GM23338 (cell line): Measurements from ENCODE around the gene CRP. TPM values are rescaled to one million over a fixed set of nuclear protein-coding genes. Genes with fewer than 3 reads are reported as not detected.
"Not testable (repeated sequence)": the region's sequence is repeated elsewhere in the genome, so short reads cannot be mapped to it uniquely, and the experiment has no call there.

Experiments
- ATAC-seq: fragments of 200-7000 bp; cut with Tn5 transposase; 3 replicates; pipeline ENCODE4 v1.9.1; 2020
- DNase-seq: peaks from one replicate; pipeline ENCODE4 v3.0.0-alpha.2; 2015; ENCODE audit warnings: low spot score
- H2AFZ ChIP-seq: fragments of 200-600 bp; sonication (generic); 2 replicates; pipeline ENCODE4 v1.8.0; 2016; ENCODE audit warnings: antibody characterized with exemption, mild to moderate bottlenecking, moderate library complexity
- H3F3A ChIP-seq: fragments of 200-600 bp; sonication (generic); replicated peaks from 2 replicates; pipeline ENCODE4 v1.8.0; 2017; ENCODE audit warnings: antibody characterized with exemption, mixed run types, low read depth
- H3K27ac ChIP-seq: fragments of 200-600 bp; sonication (generic); 2 replicates; pipeline ENCODE4 v1.6.1; 2016; ENCODE audit warnings: low read depth
- H3K27me3 ChIP-seq: fragments of 200-600 bp; sonication (generic); 2 replicates; pipeline ENCODE4 v1.8.0; 2016; ENCODE audit warnings: mild to moderate bottlenecking, mixed run types, moderate library complexity; ENCODE audit not compliant: insufficient read depth
- H3K36me3 ChIP-seq: fragments of 200-600 bp; sonication (generic); 2 replicates; pipeline ENCODE4 v1.8.0; 2016; ENCODE audit warnings: mild to moderate bottlenecking; ENCODE audit not compliant: insufficient read depth
- H3K4me1 ChIP-seq: fragments of 200-600 bp; sonication (generic); 2 replicates; pipeline ENCODE4 v1.8.0; 2016; ENCODE audit warnings: mild to moderate bottlenecking, moderate library complexity; ENCODE audit not compliant: insufficient read depth
- H3K4me2 ChIP-seq: fragments of 200-600 bp; sonication (generic); 2 replicates; pipeline ENCODE4 v1.7.1; 2017; ENCODE audit warnings: mixed run types
- H3K4me3 ChIP-seq: fragments of 200-600 bp; sonication (generic); 2 replicates; pipeline ENCODE4 v1.6.1; 2016; ENCODE audit warnings: mixed run types
- H3K79me2 ChIP-seq: fragments of 200-600 bp; sonication (generic); replicated peaks from 2 replicates; pipeline ENCODE4 v1.8.0; 2017; ENCODE audit warnings: mild to moderate bottlenecking; ENCODE audit not compliant: insufficient read depth
- H3K9me2 ChIP-seq: fragments of 200-600 bp; sonication (generic); 2 replicates; pipeline ENCODE4 v1.8.0; 2017; ENCODE audit not compliant: insufficient read depth
- H4K20me1 ChIP-seq: fragments of 200-600 bp; sonication (generic); replicated peaks from 2 replicates; pipeline ENCODE4 v1.8.0; 2017; ENCODE audit warnings: mild to moderate bottlenecking; ENCODE audit not compliant: insufficient read depth
- H3K27ac Mint-ChIP-seq: 2 replicates; pipeline ENCODE4 v1.8.0; 2020; ENCODE audit warnings: inconsistent platforms, mild to moderate bottlenecking, moderate library complexity, mixed read lengths
- H3K27me3 Mint-ChIP-seq: 3 replicates; pipeline ENCODE4 v1.8.0; 2022; ENCODE audit warnings: low read depth, mild to moderate bottlenecking, moderate library complexity, mixed read lengths, inconsistent platforms; ENCODE audit not compliant: insufficient read depth, poor library complexity
- H3K36me3 Mint-ChIP-seq: 3 replicates; pipeline ENCODE4 v1.8.0; 2021; ENCODE audit warnings: low read depth, mild to moderate bottlenecking, inconsistent platforms, moderate library complexity, mixed read lengths
- H3K4me1 Mint-ChIP-seq: 3 replicates; pipeline ENCODE4 v1.8.0; 2020; ENCODE audit warnings: mild to moderate bottlenecking, inconsistent platforms, mixed read lengths
- H3K4me3 Mint-ChIP-seq: 3 replicates; pipeline ENCODE4 v1.8.0; 2021; ENCODE audit warnings: moderate library complexity, mild to moderate bottlenecking, inconsistent platforms, mixed read lengths
- H3K9me3 Mint-ChIP-seq: 3 replicates; pipeline ENCODE4 v1.8.0; 2020; ENCODE audit warnings: moderate library complexity, mild to moderate bottlenecking, inconsistent platforms, mixed read lengths
- STAT1 ChIP-seq: IDR thresholded peaks from one replicate; pipeline ENCODE4 v1.6.1; 2016; ENCODE audit warnings: antibody characterized with exemption; ENCODE audit not compliant: unreplicated experiment
- ZNF331 ChIP-seq: fragments of 250-450 bp; sonication (Bioruptor Pico); IDR thresholded peaks from 2 replicates; pipeline ENCODE4 v1.5.0; 2020; ENCODE audit warnings: low read depth, mild to moderate bottlenecking, moderate library complexity
- ZNF462 ChIP-seq: fragments of 250-450 bp; sonication (Bioruptor Pico); IDR thresholded peaks from 2 replicates; pipeline ENCODE4 v1.5.0; 2020; ENCODE audit warnings: mild to moderate bottlenecking, moderate library complexity
- polyA plus RNA-seq: library from polyadenylated mRNA; unstranded; fragments of >200 nt; fragmentation: Nextera tagmentation; extraction: Ambion mirVana; gene quantifications from 2 replicates; pipeline ENCODE4 v1.2.1, GENCODE V29; 2016
- total RNA-seq: library from RNA; depleted of rRNA; stranded (reverse); fragments of >200 nt; shearing (Covaris generic); gene quantifications from 2 replicates; pipeline ENCODE4 v1.2.3, GENCODE V29; 2014

The CRP gene
- total and polyA plus RNA-seq, 2 experiments from 2014 or later, result not detected

GRCh38 chr1:159675046-159675445 lies 39.3 kb downstream of the CRP start (continued):
- no peak for TF ChIP-seq ZNF462 (CRISPR knock-in tag)

DNA sequence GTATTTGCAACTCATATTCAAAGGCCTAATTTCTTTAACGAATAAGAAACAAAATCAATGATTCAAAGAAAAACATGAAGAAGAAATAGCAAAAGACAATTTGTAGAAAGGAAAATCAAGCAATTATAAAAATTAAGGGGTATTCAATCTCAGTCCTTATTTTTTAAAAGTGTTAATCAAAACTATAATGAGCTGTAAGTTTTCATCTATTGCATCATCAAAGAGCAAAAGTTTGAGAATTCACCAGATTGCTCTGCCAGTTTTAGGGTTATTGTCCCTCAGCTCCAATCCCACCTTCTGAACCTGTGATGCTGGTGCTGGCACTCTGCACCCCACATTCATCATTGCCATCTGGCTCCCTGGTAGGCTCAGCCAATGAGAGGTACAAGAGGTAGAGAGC lies 42.0 kb downstream of the CRP start:
- H3K36me3 ChIP-seq, H3K27ac ChIP-seq, H3K27me3 Mint-ChIP-seq, DNase-seq, H3K79me2 ChIP-seq, H3K4me2 ChIP-seq, H3K27me3 ChIP-seq, H3K9me3 Mint-ChIP-seq, H3K4me1 ChIP-seq, H3K36me3 Mint-ChIP-seq, H3F3A ChIP-seq, H3K9me2 ChIP-seq, H2AFZ ChIP-seq, H3K4me1 Mint-ChIP-seq, H3K27ac Mint-ChIP-seq, H4K20me1 ChIP-seq, H3K4me3 Mint-ChIP-seq, ATAC-seq, H3K4me3 ChIP-seq: not testable (repeated sequence)

GRCh38 chr1:159669338-159669737 lies 45.1 kb downstream of the CRP start:
- H3K9me3 Mint-ChIP-seq, result no peaks in the 10 kb centered on the region
- H2AFZ ChIP-seq, result no peak overlapping the region
- H3K27me3 ChIP-seq, result no peaks in the 10 kb centered on the region
- no peaks in the 10 kb centered on the region for H3K79me2 ChIP-seq
- no peaks in the 10 kb centered on the region for H3F3A ChIP-seq
- DNase-seq, result no peak
- H3K27ac Mint-ChIP-seq, result no peak overlapping the region
- H3K4me3 ChIP-seq, result no peak overlapping the region
- H3K27ac ChIP-seq, result no peak overlapping the region
- peak; percentile 75 for ATAC-seq
- H3K27me3 Mint-ChIP-seq, result no peaks in the 10 kb centered on the region
- 0 out of 2 replicates have a peak, but pooled peaks cover 4% of the 10 kb centered on the region for H3K9me2 ChIP-seq
- H4K20me1 ChIP-seq, result no peaks in the 10 kb centered on the region
- H3K36me3 Mint-ChIP-seq, result no peaks in the 10 kb centered on the region
- H3K4me1 ChIP-seq, result no peaks in the 10 kb centered on the region
- H3K4me3 Mint-ChIP-seq, result no peak overlapping the region
- peaks cover 3% of the 10 kb centered on the region; the same call in 1 of the 3 replicates for H3K4me1 Mint-ChIP-seq
- H3K36me3 ChIP-seq, result no peaks in the 10 kb centered on the region
- no peak overlapping the region for H3K4me2 ChIP-seq
- TF ChIP-seq ZNF462 (CRISPR knock-in tag) (no peak), ZNF331 (CRISPR knock-in tag) (no peak), STAT1 (no peak)
